ENCODE results near the gene SLC25A21.
"Not testable (repeated sequence)": the region's sequence is repeated elsewhere in the genome, so short reads cannot be mapped to it uniquely, and the experiment has no call there.

SLC25A21 gene

GRCh38 chr14:37165794-37166193 lies 6.6 kb downstream of the SLC25A21 start:
- Histone ChIP-seq H3K9me3 (replicated peaks; ENCODE audit: insufficient read depth, low read length) (no peaks in the 10 kb centered on the region), H3K4me3 (ENCODE audit: low read length) (no peak overlapping the region), H3K4me2 (ENCODE audit: low read depth, low read length) (no peak overlapping the region), H3K79me2 (ENCODE audit: low read length) (no peaks in the 10 kb centered on the region), H3K9me2 (replicated peaks; ENCODE audit: insufficient read depth, low read length) (no peaks in the 10 kb centered on the region), H3K9ac (ENCODE audit: low read length) (no peak overlapping the region), H3K27me3 (replicated peaks; ENCODE audit: insufficient read depth, low read length) (no peaks in the 10 kb centered on the region), H3F3A (ENCODE audit: insufficient read depth, low read length) (no peaks in the 10 kb centered on the region), H4K20me1 (ENCODE audit: insufficient read depth, low read length) (no peaks in the 10 kb centered on the region), H3K36me3 (replicated peaks; ENCODE audit: insufficient read depth, low read length) (no peaks in the 10 kb centered on the region), H3K27ac (ENCODE audit: low read length) (no peak overlapping the region), H2AFZ (ENCODE audit: low read length) (no peak overlapping the region), H3K4me1 (ENCODE audit: low read length) (no peaks in the 10 kb centered on the region)
- TF ChIP-seq EZH2 (optimal IDR thresholded peaks at IDR 0.05; ENCODE audit: low read depth, low read length) (no peak), EZH2phosphoT487 (IDR thresholded peaks at IDR 0.05; ENCODE audit: low read length) (no peak), CTCF (IDR thresholded peaks at IDR 0.05; ENCODE audit: low read length) (no peak)
- DNase-seq, result no peak

- not testable (repeated sequence) for H3K4me3 ChIP-seq (ENCODE audit: low read length); H3K79me2 ChIP-seq (ENCODE audit: low read length); H2AFZ ChIP-seq (ENCODE audit: low read length); DNase-seq; H4K20me1 ChIP-seq (ENCODE audit: insufficient read depth, low read length); H3K4me1 ChIP-seq (ENCODE audit: low read length); H3K27ac ChIP-seq (ENCODE audit: low read length); H3K4me2 ChIP-seq (ENCODE audit: low read depth, low read length); H3K27me3 ChIP-seq (replicated peaks; ENCODE audit: insufficient read depth, low read length); H3K9ac ChIP-seq (ENCODE audit: low read length); H3K36me3 ChIP-seq (replicated peaks; ENCODE audit: insufficient read depth, low read length); H3K9me2 ChIP-seq (replicated peaks; ENCODE audit: insufficient read depth, low read length); H3F3A ChIP-seq (ENCODE audit: insufficient read depth, low read length); H3K9me3 ChIP-seq (replicated peaks; ENCODE audit: insufficient read depth, low read length)
Measured at GRCh38 chr14:37162307-37162706, 10.1 kb downstream of the SLC25A21 start.

- H3F3A ChIP-seq (ENCODE audit: insufficient read depth, low read length), result no peaks in the 10 kb centered on the region
- H3K4me3 ChIP-seq (ENCODE audit: low read length), result no peak overlapping the region
- no peak overlapping the region for H3K4me2 ChIP-seq (ENCODE audit: low read depth, low read length)
- H3K79me2 ChIP-seq (ENCODE audit: low read length), result no peaks in the 10 kb centered on the region
- H3K9me3 ChIP-seq (replicated peaks; ENCODE audit: insufficient read depth, low read length), result no peaks in the 10 kb centered on the region
- H3K9me2 ChIP-seq (replicated peaks; ENCODE audit: insufficient read depth, low read length), result no peaks in the 10 kb centered on the region
- H3K9ac ChIP-seq (ENCODE audit: low read length), result no peak overlapping the region
- no peaks in the 10 kb centered on the region for H4K20me1 ChIP-seq (ENCODE audit: insufficient read depth, low read length)
- H3K27me3 ChIP-seq (replicated peaks; ENCODE audit: insufficient read depth, low read length), result no peaks in the 10 kb centered on the region
- no peak overlapping the region for H2AFZ ChIP-seq (ENCODE audit: low read length)
- DNase-seq, result no peak
- no peaks in the 10 kb centered on the region for H3K36me3 ChIP-seq (replicated peaks; ENCODE audit: insufficient read depth, low read length)
- H3K27ac ChIP-seq (ENCODE audit: low read length), result no peak overlapping the region
- no peaks in the 10 kb centered on the region for H3K4me1 ChIP-seq (ENCODE audit: low read length)
- TF ChIP-seq CTCF (IDR thresholded peaks at IDR 0.05; ENCODE audit: low read length) (no peak), EZH2 (optimal IDR thresholded peaks at IDR 0.05; ENCODE audit: low read depth, low read length) (no peak), EZH2phosphoT487 (IDR thresholded peaks at IDR 0.05; ENCODE audit: low read length) (no peak)
Measured at GRCh38 chr14:37157987-37158386, 14.4 kb downstream of the SLC25A21 start.

GRCh38 chr14:37153483-37153882 lies 18.9 kb downstream of the SLC25A21 start:
- Histone ChIP-seq H3K79me2 (ENCODE audit: low read length) (no peaks in the 10 kb centered on the region), H3K4me3 (ENCODE audit: low read length) (no peak overlapping the region), H3K9ac (ENCODE audit: low read length) (no peak overlapping the region), H3K9me3 (replicated peaks; ENCODE audit: insufficient read depth, low read length) (no peaks in the 10 kb centered on the region), H3K36me3 (replicated peaks; ENCODE audit: insufficient read depth, low read length) (no peaks in the 10 kb centered on the region), H3K4me1 (ENCODE audit: low read length) (no peaks in the 10 kb centered on the region), H3K27ac (ENCODE audit: low read length) (no peak overlapping the region), H4K20me1 (ENCODE audit: insufficient read depth, low read length) (no peaks in the 10 kb centered on the region), H2AFZ (ENCODE audit: low read length) (no peak overlapping the region), H3K27me3 (replicated peaks; ENCODE audit: insufficient read depth, low read length) (no peaks in the 10 kb centered on the region), H3F3A (ENCODE audit: insufficient read depth, low read length) (no peaks in the 10 kb centered on the region), H3K4me2 (ENCODE audit: low read depth, low read length) (no peak overlapping the region), H3K9me2 (replicated peaks; ENCODE audit: insufficient read depth, low read length) (no peaks in the 10 kb centered on the region)
- TF ChIP-seq CTCF (IDR thresholded peaks at IDR 0.05; ENCODE audit: low read length) (no peak), EZH2phosphoT487 (IDR thresholded peaks at IDR 0.05; ENCODE audit: low read length) (no peak), EZH2 (optimal IDR thresholded peaks at IDR 0.05; ENCODE audit: low read depth, low read length) (no peak)
- DNase-seq, result no peak

All from MM.1S (cell line).